NCI-H128 (cell line): Measurements from ENCODE around the gene MFSD2B.

Experiments used
- DNase-seq: peaks from one replicate; lab custom pipeline; 2025; ENCODE audit not compliant: unreplicated experiment; lab: John Stamatoyannopoulos, UW

The MFSD2B gene

GRCh38 chr2:24050041-24050979, 40.4 kb downstream of the MFSD2B start:
- DNase-seq, result no peak

GRCh38 chr2:24051833-24052232, 41.9 kb downstream of the MFSD2B start:
- DNase-seq, result no peak

GRCh38 chr2:24052951-24053350, 43.1 kb downstream of the MFSD2B start:
- no peak for DNase-seq

GRCh38 chr2:24054366-24055010, 44.6 kb downstream of the MFSD2B start:
- no peak for DNase-seq

GRCh38 chr2:24055750-24056149, 45.9 kb downstream of the MFSD2B start:
- no peak for DNase-seq

- no peak for DNase-seq
These were observed 48.8 kb downstream of the MFSD2B start for GRCh38 chr2:24058564-24059271.

GRCh38 chr2:24065341-24065740, 55.5 kb downstream of the MFSD2B start:
- no peak for DNase-seq

- DNase-seq, result no peak
These were observed 62.4 kb downstream of the MFSD2B start for GRCh38 chr2:24072259-24072658.

GRCh38 chr2:24073816-24074215, 63.9 kb downstream of the MFSD2B start:
- DNase-seq, result no peak

- DNase-seq, result no peak
These were observed 65.4 kb downstream of the MFSD2B start for GRCh38 chr2:24075259-24075658.
